Measurements from ENCODE around the gene UBE4B. TPM values are rescaled to one million over a fixed set of nuclear protein-coding genes. Genes with fewer than 3 reads are reported as not detected.

UBE4B gene
- total RNA-seq = 10 to 100 TPM; 27.5 to 45.3 (median 35.2) TPM
- 10 to 100 TPM; 13.0 to 16.7 TPM for polyA plus RNA-seq

DNA sequence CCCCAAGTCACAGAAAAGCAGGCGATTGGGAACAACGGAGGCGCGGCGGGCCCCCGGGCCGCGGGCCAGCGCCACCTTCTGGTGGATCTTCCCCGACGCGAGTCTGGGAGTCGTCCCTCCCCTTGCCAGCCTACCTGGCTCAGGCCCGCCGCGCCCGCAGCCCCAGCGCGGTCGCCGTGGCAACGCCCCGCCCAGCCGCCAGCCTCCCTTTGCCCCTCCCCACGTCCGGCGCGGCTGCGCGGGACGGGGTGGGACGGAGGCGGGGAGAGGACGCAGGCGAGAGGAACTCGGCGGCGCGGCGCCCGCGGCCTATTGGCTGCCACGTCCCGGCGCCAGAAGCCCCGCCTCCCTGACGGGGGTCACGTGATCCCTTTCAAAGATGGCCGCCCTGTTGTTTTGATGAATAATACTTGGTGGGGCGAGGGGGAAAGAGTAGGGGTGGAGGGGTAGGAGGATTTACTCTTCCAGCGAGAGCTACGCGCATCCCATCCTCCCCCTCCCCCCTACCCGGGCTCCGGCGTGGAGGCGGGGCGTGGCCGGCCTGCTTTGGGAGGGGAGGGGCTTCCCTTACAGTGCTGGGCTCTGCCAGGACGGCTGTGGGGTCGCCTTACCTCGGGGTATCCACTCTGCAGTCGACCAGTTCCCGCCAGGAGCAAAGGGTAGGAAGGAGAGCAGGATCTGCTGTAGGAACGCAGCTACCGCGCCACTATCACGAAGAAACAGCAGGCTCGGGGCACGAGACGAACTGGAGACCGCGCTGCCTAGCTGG, at the start of gene UBE4B:
Gene UBE4B, plus strand, starts transcription at position 369 of the 769 bp plus-strand sequence. CDS start 713 bp downstream, outside the sequence.
- intact Hi-C loops (cut with DNase I) = no loop called here
- Histone ChIP-seq H3K4me1 (peaks cover 7 to 15% (median 10%) of the 10 kb centered on the region in 3 donors), H3K4me3 (peak within 1 kb of the TSS; percentile 86 to 96 (median 95)), H3K9me3 (no peaks in the 10 kb centered on the region), H3K36me3 (no peaks in the 10 kb centered on the region), H3K27ac (peak within 1 kb of the TSS; percentile 83 to 97 (median 90)), H3K27me3 (no peaks in the 10 kb centered on the region)
- no peak for FAIRE-seq
- DNase-seq = peak; percentile 97 to 100 (median 99)
- ATAC-seq = peak; percentile 94 to 99 (median 98)
- TF ChIP-seq, protein P1, sequence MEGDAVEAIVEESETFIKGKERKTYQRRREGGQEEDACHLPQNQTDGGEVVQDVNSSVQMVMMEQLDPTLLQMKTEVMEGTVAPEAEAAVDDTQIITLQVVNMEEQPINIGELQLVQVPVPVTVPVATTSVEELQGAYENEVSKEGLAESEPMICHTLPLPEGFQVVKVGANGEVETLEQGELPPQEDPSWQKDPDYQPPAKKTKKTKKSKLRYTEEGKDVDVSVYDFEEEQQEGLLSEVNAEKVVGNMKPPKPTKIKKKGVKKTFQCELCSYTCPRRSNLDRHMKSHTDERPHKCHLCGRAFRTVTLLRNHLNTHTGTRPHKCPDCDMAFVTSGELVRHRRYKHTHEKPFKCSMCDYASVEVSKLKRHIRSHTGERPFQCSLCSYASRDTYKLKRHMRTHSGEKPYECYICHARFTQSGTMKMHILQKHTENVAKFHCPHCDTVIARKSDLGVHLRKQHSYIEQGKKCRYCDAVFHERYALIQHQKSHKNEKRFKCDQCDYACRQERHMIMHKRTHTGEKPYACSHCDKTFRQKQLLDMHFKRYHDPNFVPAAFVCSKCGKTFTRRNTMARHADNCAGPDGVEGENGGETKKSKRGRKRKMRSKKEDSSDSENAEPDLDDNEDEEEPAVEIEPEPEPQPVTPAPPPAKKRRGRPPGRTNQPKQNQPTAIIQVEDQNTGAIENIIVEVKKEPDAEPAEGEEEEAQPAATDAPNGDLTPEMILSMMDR (IDR thresholded peaks at IDR 0.05) = peak; percentile 86 to 91 (median 90)
- WGBS, 2 donors = 1% methylated on average over 69 to 73 of the region's 73 CpGs

DNA sequence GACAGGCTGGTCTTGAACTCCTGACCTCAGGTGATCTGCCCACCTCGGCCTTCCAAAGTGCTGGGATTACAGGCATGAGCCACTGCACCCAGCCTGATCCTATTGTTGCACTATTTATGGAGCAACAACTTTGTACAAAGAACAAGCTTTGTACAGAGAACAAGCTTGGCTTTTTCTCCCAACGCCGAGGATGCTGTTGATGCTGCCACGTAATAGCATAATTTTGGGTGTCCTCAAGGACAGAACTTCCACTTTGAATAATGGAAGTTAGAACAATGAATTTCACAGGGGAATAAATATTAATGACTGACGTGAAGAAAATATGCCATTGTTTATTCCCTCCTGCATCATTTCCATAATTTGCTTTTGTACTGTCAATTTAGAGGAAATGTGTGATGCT, 48.5 kb upstream of the UBE4B start:
- H3K9me3 ChIP-seq = no peaks in the 10 kb centered on the region
- no peaks in the 10 kb centered on the region for H3K4me1 ChIP-seq
- DNase-seq (no peak), ATAC-seq (no peak), FAIRE-seq (no peak)
- no peak overlapping the region for H3K4me3 ChIP-seq
- TF ChIP-seq, protein P1 (IDR thresholded peaks at IDR 0.05) = no peak
- intact Hi-C loops (cut with DNase I) = no loop called here
- WGBS, 2 donors = 85 to 86% methylated on average over 5 of the region's 5 CpGs
- H3K27me3 ChIP-seq = no peaks in the 10 kb centered on the region
- peaks cover 0 to 11% (median 5%) of the 10 kb centered on the region in 3 donors for H3K36me3 ChIP-seq
- H3K27ac ChIP-seq = no peak overlapping the region

DNA sequence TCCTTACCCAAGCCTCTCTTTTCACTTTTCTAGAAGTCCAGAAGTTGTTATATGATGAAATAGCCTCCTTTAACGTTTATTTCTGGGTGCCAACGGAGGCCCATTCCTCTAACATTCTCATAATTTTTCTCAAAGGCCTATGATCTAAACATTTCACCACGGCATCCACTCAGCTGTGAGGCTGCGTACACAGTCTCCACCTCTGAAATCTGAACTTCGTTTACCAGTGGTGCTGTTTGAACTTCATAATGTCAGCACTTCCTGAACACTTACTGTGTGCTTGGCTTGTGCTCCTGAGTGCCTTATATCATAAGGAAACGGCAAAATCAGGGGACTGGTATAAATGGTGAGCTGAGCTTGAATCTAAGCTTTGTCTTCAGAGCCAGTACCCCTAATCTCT, 47.8 kb upstream of the UBE4B start:
- Histone ChIP-seq H3K9me3 (no peaks in the 10 kb centered on the region), H3K27ac (no peak overlapping the region), H3K36me3 (peaks cover 0 to 11% (median 5%) of the 10 kb centered on the region in 3 donors), H3K27me3 (no peaks in the 10 kb centered on the region), H3K4me3 (no peak overlapping the region), H3K4me1 (no peaks in the 10 kb centered on the region)
- no peak for ATAC-seq
- TF ChIP-seq, protein P1 (IDR thresholded peaks at IDR 0.05) = no peak
- no peak for FAIRE-seq
- intact Hi-C loops (cut with DNase I) = no loop called here
- WGBS, 2 donors = 53 to 58% methylated on average over 6 of the region's 6 CpGs
- DNase-seq = no peak

DNA sequence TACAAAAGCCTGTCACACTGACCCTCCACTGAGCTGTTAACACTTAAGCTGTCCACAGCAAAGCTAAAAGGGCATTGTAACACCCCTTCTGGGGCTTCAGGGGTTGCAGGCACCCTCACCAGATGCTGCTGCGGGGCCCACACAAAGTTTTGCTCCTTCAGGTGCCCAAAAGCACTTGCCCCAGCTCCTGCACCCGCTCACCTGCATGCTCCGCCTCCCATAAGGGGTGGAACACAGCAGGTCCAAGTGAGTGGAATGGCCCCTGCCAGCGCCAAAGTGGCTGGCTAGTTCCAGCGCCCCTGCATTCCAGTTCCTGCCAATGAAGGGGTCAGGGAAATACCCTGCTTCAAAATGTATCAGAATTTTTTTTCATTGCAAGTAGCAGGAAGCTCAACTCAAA, 43.0 kb upstream of the UBE4B start:
- ATAC-seq (no peak), FAIRE-seq (no peak)

More for the DNA sequence above, 43.0 kb upstream of the UBE4B start:
- intact Hi-C loops (cut with DNase I) = no loop called here
- H3K4me1 ChIP-seq = no peaks in the 10 kb centered on the region
- H3K4me3 ChIP-seq = no peak overlapping the region
- TF ChIP-seq, protein P1 (IDR thresholded peaks at IDR 0.05) = no peak
- 83 to 87% methylated on average over 5 of the region's 5 CpGs for WGBS, 2 donors
- no peaks in the 10 kb centered on the region for H3K36me3 ChIP-seq
- no peak for DNase-seq
- H3K27ac ChIP-seq = no peak overlapping the region
- H3K9me3 ChIP-seq = no peaks in the 10 kb centered on the region
- no peaks in the 10 kb centered on the region for H3K27me3 ChIP-seq
